ENCODE results near the gene SMIM10L2A. TPM values are rescaled to one million over a fixed set of nuclear protein-coding genes. Genes with fewer than 3 reads are reported as not detected.

SMIM10L2A gene
- total RNA-seq, 2 donors from 2014 or later: 0.27 to 0.35 TPM

DNA sequence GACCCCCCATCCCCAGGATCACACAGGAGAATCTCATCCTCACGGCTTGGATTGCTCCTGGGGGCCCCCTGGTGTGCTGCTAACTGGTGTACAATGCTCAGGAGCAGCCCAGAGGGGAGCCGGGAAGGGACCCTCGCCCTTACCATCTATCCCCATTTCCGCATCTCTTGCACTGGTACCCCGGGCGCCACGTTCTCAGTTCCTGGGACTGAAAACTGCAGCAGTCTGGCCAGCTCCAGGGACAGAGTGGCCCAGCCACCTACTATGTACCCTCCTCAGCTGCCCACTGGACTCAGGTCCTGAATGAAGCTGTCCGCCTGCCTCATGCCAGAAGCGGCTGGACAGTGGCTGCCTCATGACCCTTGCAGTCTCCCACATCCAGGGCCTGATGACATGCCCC, 2.7 kb downstream of the SMIM10L2A start:
- Histone ChIP-seq H3K27ac (no peak overlapping the region), H3K27me3 (no peaks in the 10 kb centered on the region), H3K9me3 (no peaks in the 10 kb centered on the region), H3K9ac (ENCODE audit: low read depth in 2 of 2, low read length in 2 of 2) (no peak overlapping the region), H3K36me3 (no peaks in the 10 kb centered on the region), H3K4me1 (no peaks in the 10 kb centered on the region), H3K4me3 (no peak overlapping the region)
- no peak for DNase-seq
- intact Hi-C loops (cut with DNase I): no loop called here
- TF ChIP-seq, protein P1, sequence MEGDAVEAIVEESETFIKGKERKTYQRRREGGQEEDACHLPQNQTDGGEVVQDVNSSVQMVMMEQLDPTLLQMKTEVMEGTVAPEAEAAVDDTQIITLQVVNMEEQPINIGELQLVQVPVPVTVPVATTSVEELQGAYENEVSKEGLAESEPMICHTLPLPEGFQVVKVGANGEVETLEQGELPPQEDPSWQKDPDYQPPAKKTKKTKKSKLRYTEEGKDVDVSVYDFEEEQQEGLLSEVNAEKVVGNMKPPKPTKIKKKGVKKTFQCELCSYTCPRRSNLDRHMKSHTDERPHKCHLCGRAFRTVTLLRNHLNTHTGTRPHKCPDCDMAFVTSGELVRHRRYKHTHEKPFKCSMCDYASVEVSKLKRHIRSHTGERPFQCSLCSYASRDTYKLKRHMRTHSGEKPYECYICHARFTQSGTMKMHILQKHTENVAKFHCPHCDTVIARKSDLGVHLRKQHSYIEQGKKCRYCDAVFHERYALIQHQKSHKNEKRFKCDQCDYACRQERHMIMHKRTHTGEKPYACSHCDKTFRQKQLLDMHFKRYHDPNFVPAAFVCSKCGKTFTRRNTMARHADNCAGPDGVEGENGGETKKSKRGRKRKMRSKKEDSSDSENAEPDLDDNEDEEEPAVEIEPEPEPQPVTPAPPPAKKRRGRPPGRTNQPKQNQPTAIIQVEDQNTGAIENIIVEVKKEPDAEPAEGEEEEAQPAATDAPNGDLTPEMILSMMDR (IDR thresholded peaks at IDR 0.05): no peak

DNA sequence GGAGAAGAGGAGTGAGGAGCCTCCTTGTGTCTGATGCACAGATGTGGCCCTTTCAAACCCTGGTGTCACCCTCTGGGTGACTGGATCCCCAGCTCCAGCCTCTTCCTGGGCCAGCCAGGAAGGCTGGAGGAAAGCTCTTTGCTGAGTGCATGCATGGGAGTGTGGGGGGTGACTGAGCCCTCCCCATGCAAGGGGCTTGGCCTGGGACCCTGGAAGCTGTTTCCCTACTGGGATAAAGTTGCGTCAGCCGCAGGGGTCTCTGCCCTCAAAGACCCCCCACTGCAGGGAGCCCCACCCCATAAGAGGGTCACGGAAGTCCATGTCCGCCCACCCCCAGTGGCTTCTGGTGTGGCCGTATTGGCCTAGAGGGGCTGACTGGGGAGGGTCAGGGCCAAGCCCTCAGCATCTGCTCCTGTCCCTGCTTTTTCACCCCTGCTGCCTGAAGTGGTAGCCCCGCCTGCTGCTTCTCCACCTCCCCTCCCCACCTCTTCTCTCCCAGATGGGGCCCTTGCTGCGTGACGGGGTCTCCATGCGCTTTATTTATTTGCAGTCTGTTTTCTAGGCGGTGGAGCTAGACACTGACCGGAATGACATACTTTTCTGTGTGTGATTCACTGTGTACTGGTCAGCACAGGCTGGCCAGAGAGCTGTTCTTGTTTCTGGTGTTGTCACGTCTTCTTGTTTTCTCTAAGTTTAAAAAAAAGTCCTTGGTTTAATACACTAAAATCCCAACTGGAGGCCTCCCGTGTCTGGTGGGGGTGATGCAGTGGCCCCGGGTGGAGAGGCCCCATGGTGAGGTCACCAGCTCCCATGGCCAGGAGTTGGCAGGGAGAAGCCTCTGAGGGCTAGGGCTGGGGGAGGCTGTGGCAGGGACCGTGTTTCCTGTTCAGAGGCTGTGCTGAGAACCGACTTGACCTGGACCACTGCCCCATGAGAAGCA, 3.6 kb downstream of the SMIM10L2A start:
- Histone ChIP-seq H3K9me3 (no peaks in the 10 kb centered on the region), H3K27ac (no peak overlapping the region), H3K4me3 (no peak overlapping the region), H3K4me1 (no peaks in the 10 kb centered on the region), H3K36me3 (no peaks in the 10 kb centered on the region), H3K27me3 (no peaks in the 10 kb centered on the region), H3K9ac (ENCODE audit: low read depth in 2 of 2, low read length in 2 of 2) (no peak overlapping the region)
- TF ChIP-seq, protein P1 (IDR thresholded peaks at IDR 0.05): no peak
- no peak for DNase-seq
- intact Hi-C loops (cut with DNase I): no loop called here

DNA sequence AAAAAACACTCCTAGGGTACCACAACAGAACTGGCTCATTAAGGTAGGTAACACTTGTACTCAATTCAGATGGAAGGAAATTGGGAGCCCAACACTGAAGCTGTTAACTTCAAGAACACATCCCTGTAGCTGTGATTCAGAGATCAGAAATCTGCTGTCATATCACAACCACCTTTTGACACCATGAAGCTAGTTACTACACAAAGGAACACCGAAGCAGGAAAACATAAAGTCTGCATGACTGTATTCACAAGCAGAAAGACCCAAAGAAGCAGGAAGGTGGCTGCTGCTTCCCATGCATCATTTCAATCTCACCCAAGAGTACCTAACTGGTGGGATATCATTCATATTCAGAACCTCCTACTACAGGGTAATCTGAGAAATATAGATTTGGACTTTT, 7.7 kb downstream of the SMIM10L2A start:
- no peaks in the 10 kb centered on the region for H3K9me3 ChIP-seq
- no peaks in the 10 kb centered on the region for H3K4me1 ChIP-seq
- no peak overlapping the region for H3K27ac ChIP-seq
- H3K9ac ChIP-seq (ENCODE audit: low read depth in 2 of 2, low read length in 2 of 2): no peak overlapping the region
- H3K27me3 ChIP-seq: no peaks in the 10 kb centered on the region
- intact Hi-C loops (cut with DNase I): no loop called here
- H3K4me3 ChIP-seq: no peak overlapping the region
- no peak for DNase-seq
- TF ChIP-seq, protein P1 (IDR thresholded peaks at IDR 0.05): no peak
- no peaks in the 10 kb centered on the region for H3K36me3 ChIP-seq

DNA sequence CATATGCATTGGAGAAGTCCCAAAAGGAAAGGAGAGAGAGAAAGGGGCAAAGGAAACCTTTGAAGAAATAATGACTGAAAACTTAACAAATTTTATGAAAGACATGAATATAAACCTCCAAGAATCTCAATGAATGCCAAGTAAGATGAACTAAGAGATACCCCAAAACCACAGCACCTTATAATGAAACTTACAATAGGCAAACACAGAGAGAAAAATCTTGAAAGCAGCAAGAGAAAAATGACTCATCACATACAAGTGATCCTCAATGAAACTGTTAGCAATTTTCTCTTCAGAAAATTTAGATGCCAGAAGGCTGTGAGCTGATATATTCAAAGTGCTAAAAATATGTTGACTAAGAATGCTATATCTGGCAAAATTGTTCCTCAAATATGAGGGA, 10.1 kb downstream of the SMIM10L2A start:
- Histone ChIP-seq H3K27me3 (no peaks in the 10 kb centered on the region), H3K4me3 (no peak overlapping the region), H3K27ac (no peak overlapping the region), H3K4me1 (no peaks in the 10 kb centered on the region), H3K9me3 (no peaks in the 10 kb centered on the region), H3K9ac (ENCODE audit: low read depth in 2 of 2, low read length in 2 of 2) (no peak overlapping the region), H3K36me3 (no peaks in the 10 kb centered on the region)
- TF ChIP-seq, protein P1 (IDR thresholded peaks at IDR 0.05): no peak
- intact Hi-C loops (cut with DNase I): no loop called here
- DNase-seq: no peak

DNA sequence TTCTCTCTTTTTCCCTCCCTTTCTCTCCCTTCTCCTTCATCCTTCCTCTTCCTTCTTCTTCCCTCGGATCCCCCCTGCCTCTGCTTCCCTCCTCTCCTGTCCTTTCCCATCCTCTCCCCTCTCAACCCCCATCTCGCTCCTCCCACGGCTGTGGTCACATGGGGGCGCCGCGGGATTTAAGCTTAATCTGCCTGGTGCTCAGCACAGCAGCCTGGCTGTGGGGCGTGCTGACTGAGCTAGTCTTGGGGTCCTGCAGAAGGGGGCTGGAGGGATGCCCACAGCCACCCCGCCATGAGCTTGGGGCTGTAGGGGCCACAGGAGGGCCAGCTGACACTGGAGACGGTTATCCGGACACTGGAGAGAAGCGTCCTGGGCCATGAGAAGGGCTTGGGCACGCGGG, 10.7 kb downstream of the SMIM10L2A start:
- H3K27ac ChIP-seq: no peak overlapping the region
- no peaks in the 10 kb centered on the region for H3K9me3 ChIP-seq
- no peak overlapping the region for H3K4me3 ChIP-seq
- TF ChIP-seq, protein P1 (IDR thresholded peaks at IDR 0.05): no peak
- no peak overlapping the region for H3K9ac ChIP-seq (ENCODE audit: low read depth in 2 of 2, low read length in 2 of 2)
- no peaks in the 10 kb centered on the region for H3K36me3 ChIP-seq
- intact Hi-C loops (cut with DNase I): no loop called here
- DNase-seq: no peak
- H3K27me3 ChIP-seq: no peaks in the 10 kb centered on the region
- H3K4me1 ChIP-seq: no peaks in the 10 kb centered on the region

All from colonic mucosa (tissue), 4 donors.